Panc1 (cell line): ENCODE measurements around the gene STEAP3. TPM values are rescaled to one million over a fixed set of nuclear protein-coding genes. Genes with fewer than 3 reads are reported as not detected.

ENCODE experiments used
- ATAC-seq: fragments of 200-7000 bp; cut with Tn5 transposase; 2 replicates; pipeline ENCODE4 v1.9.1; 2020; ENCODE audit warnings: mild to moderate bottlenecking, moderate library complexity
- BruUV-seq: library from RNA; stranded (reverse); fragments of 400-500 nt; replicated peaks from 2 replicates; lab custom pipeline; 2021; lab: Mats Ljungman, UMichigan
- CTCF ChIA-PET: fragments of 300-600 bp; sonication (Branson Sonifier 250); formaldehyde crosslinking; loops from one replicate; lab custom pipeline; 2022; ENCODE audit warnings: antibody characterized with exemption; lab: Charles Lee
- POLR2A ChIA-PET: fragments of 300-600 bp; sonication (Branson Sonifier 250); formaldehyde crosslinking; loops from one replicate; lab custom pipeline; 2022; ENCODE audit warnings: antibody characterized with exemption; lab: Charles Lee
- DNase-seq: peaks from one replicate; pipeline ENCODE4 v3.0.0-alpha.2; 2010; ENCODE audit warnings: low read depth, low spot score
- H3K27ac ChIP-seq: 2 replicates; pipeline ENCODE4 v1.5.1; 2011; ENCODE audit warnings: mild to moderate bottlenecking, low read length, inconsistent platforms
- H3K27me3 ChIP-seq: fragments of 200-500 bp; sonication (Bioruptor generic); 2 replicates; pipeline ENCODE4 v1.6.0; 2014; ENCODE audit warnings: low read length, inconsistent platforms; ENCODE audit not compliant: control insufficient read depth, insufficient read depth
- H3K36me3 ChIP-seq: fragments of 200-500 bp; sonication (Bioruptor generic); 2 replicates; pipeline ENCODE4 v1.5.1; 2014; ENCODE audit warnings: inconsistent platforms, mild to moderate bottlenecking, low read length, moderate library complexity; ENCODE audit not compliant: control insufficient read depth, insufficient read depth
- H3K4me1 ChIP-seq: 2 replicates; pipeline ENCODE4 v1.5.1; 2011; ENCODE audit warnings: inconsistent platforms, mild to moderate bottlenecking, low read length, moderate library complexity; ENCODE audit not compliant: control insufficient read depth, insufficient read depth
- H3K4me3 ChIP-seq, 2 experiments: 2 replicates each; pipeline ENCODE4 v1.5.1; 2011 to 2012; ENCODE audit warnings: low read depth in 2 of 2, low read length in 2 of 2, mild to moderate bottlenecking in 2 of 2, inconsistent platforms in 1 of 2, moderate library complexity in 1 of 2
- H3K9me3 ChIP-seq: fragments of 200-500 bp; sonication (Bioruptor generic); 2 replicates; pipeline ENCODE4 v1.5.1; 2014; ENCODE audit warnings: low read depth, mild to moderate bottlenecking, inconsistent platforms, low read length, moderate library complexity; ENCODE audit not compliant: control insufficient read depth, insufficient read depth
- POLR2AphosphoS5 ChIP-seq: IDR thresholded peaks from 2 replicates; pipeline ENCODE4 v1.6.1; 2012; ENCODE audit warnings: mild to moderate bottlenecking, low read depth, low read length, moderate library complexity
- SIN3A ChIP-seq: IDR thresholded peaks from 2 replicates; pipeline ENCODE4 v1.6.1; 2012; ENCODE audit warnings: low read depth, mild to moderate bottlenecking, low read length, moderate library complexity, borderline replicate concordance; ENCODE audit not compliant: insufficient read depth
- TCF7L2 ChIP-seq: IDR thresholded peaks from 2 replicates; pipeline ENCODE4 v1.6.1; 2011; ENCODE audit warnings: mild to moderate bottlenecking, low read depth, low read length, inconsistent platforms
- in situ Hi-C: cut with HindIII; loops from 2 replicates; pipeline ENCODE4 v1.10.0; 2016; ENCODE audit warnings: low sequenced_read_pairs, low pct_unique_long_range_greater_than_20kb
- intact Hi-C: fragments of 100-400 bp; cut with micrococcal nuclease; formaldehyde crosslinking; loops from one replicate; pipeline ENCODE4 v1.10.0; 2022; ENCODE audit not compliant: unreplicated experiment
- total RNA-seq: library from RNA; stranded (reverse); gene quantifications from one replicate; pipeline ENCODE4 v1.2.1, GENCODE V29; 2021; ENCODE audit not compliant: unreplicated experiment
- TF ChIP-seq, protein P1 (sequence below), 2 experiments: IDR thresholded peaks; 2 replicates each; pipeline ENCODE4 v1.6.1; 2011 to 2012; ENCODE audit warnings: low read depth in 2 of 2, control low read depth in 1 of 2, low read length in 1 of 2, mild to moderate bottlenecking in 1 of 2, moderate library complexity in 1 of 2; ENCODE audit not compliant: insufficient read depth in 1 of 2
- TF ChIP-seq, protein P2 (sequence below): fragments of 450-650 bp; IDR thresholded peaks from 2 replicates; pipeline ENCODE4 v1.5.1; 2017; ENCODE audit warnings: mild to moderate bottlenecking

The STEAP3 gene
- total RNA-seq, 1 experiment from 2014 or later: 44.8 TPM

DNA sequence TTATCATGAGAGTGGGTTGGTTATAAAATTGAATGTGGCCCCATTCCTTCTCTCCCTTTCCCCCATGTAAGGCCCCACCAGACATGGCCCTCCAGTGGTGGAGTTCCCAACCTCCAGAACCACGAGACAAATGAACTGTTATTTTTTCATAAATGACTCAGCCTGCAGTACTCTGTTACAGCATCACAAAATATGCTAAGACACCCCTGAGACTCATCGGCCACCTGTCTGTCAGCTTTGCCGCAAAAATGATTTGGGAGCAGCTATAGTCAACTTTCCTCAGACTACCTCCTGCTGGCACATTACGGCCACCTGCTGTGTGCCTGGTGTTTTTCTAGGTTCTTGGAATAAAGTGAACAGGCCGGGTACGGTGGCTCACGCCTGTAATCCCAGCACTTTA, 43.6 kb upstream of the STEAP3 start:
- no peak for ATAC-seq
- DNase-seq: no peak
- Histone ChIP-seq H3K4me3 (no peak overlapping the region), H3K36me3 (no peaks in the 10 kb centered on the region), H3K4me1 (no peaks in the 10 kb centered on the region), H3K27me3 (no peaks in the 10 kb centered on the region), H3K27ac (no peak overlapping the region), H3K9me3 (no peaks in the 10 kb centered on the region)
- ChIA-PET CTCF (no interaction called here), POLR2A (no interaction called here)
- no TSS peak for BruUV-seq
- in situ Hi-C loops: no loop called here
- intact Hi-C loops: no loop called here
- TF ChIP-seq POLR2AphosphoS5: no peak
- TF ChIP-seq, protein P1, sequence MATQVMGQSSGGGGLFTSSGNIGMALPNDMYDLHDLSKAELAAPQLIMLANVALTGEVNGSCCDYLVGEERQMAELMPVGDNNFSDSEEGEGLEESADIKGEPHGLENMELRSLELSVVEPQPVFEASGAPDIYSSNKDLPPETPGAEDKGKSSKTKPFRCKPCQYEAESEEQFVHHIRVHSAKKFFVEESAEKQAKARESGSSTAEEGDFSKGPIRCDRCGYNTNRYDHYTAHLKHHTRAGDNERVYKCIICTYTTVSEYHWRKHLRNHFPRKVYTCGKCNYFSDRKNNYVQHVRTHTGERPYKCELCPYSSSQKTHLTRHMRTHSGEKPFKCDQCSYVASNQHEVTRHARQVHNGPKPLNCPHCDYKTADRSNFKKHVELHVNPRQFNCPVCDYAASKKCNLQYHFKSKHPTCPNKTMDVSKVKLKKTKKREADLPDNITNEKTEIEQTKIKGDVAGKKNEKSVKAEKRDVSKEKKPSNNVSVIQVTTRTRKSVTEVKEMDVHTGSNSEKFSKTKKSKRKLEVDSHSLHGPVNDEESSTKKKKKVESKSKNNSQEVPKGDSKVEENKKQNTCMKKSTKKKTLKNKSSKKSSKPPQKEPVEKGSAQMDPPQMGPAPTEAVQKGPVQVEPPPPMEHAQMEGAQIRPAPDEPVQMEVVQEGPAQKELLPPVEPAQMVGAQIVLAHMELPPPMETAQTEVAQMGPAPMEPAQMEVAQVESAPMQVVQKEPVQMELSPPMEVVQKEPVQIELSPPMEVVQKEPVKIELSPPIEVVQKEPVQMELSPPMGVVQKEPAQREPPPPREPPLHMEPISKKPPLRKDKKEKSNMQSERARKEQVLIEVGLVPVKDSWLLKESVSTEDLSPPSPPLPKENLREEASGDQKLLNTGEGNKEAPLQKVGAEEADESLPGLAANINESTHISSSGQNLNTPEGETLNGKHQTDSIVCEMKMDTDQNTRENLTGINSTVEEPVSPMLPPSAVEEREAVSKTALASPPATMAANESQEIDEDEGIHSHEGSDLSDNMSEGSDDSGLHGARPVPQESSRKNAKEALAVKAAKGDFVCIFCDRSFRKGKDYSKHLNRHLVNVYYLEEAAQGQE (IDR thresholded peaks at IDR 0.05; ENCODE audit: insufficient read depth in 1 of 2, low read depth in 2 of 2, low read length in 1 of 2): no peak
- no peak for TF ChIP-seq TCF7L2
- TF ChIP-seq SIN3A: no peak
- TF ChIP-seq, protein P2, sequence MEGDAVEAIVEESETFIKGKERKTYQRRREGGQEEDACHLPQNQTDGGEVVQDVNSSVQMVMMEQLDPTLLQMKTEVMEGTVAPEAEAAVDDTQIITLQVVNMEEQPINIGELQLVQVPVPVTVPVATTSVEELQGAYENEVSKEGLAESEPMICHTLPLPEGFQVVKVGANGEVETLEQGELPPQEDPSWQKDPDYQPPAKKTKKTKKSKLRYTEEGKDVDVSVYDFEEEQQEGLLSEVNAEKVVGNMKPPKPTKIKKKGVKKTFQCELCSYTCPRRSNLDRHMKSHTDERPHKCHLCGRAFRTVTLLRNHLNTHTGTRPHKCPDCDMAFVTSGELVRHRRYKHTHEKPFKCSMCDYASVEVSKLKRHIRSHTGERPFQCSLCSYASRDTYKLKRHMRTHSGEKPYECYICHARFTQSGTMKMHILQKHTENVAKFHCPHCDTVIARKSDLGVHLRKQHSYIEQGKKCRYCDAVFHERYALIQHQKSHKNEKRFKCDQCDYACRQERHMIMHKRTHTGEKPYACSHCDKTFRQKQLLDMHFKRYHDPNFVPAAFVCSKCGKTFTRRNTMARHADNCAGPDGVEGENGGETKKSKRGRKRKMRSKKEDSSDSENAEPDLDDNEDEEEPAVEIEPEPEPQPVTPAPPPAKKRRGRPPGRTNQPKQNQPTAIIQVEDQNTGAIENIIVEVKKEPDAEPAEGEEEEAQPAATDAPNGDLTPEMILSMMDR: no peak

DNA sequence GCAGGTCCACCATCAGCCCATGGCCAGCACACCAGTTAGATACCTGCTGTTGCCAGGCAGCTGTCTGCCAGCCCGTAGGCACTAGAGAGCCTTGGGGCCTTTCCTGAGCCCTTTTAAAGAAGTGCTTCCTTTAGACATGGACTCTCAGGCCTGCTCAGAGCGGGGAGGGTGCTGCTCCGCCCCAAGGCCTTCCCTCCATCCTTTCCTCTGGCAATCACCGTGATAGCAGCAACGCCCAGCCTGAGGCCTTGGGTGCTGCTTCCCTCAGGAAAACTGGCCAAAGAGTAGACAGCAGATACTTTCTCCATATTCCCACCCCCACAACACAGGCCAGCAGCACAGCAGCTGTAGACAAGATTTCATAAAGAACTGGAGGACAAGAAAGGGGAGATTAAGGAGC, 42.7 kb upstream of the STEAP3 start:
- H3K27me3 ChIP-seq: no peaks in the 10 kb centered on the region
- POLR2A ChIA-PET: no interaction called here
- H3K4me3 ChIP-seq: no peak overlapping the region
- no TSS peak for BruUV-seq
- no peak overlapping the region for H3K27ac ChIP-seq
- H3K9me3 ChIP-seq: no peaks in the 10 kb centered on the region
- TF ChIP-seq SIN3A (no peak), POLR2AphosphoS5 (no peak), TCF7L2 (no peak)
- TF ChIP-seq, protein P1 (IDR thresholded peaks at IDR 0.05; ENCODE audit: insufficient read depth in 1 of 2, low read depth in 2 of 2, low read length in 1 of 2): no peak
- TF ChIP-seq, protein P2: no peak
- DNase-seq: no peak
- ATAC-seq: no peak
- no peaks in the 10 kb centered on the region for H3K36me3 ChIP-seq
- no peaks in the 10 kb centered on the region for H3K4me1 ChIP-seq
- CTCF ChIA-PET: no interaction called here
- intact Hi-C loops (no loop called here), in situ Hi-C loops (no loop called here)
